Activated CD4-positive, alpha-beta memory T cell treated with anti-CD3 and anti-CD28 coated beads for 36 hours (primary cell): ENCODE results near the gene IDH2. TPM values are rescaled to one million over a fixed set of nuclear protein-coding genes. Genes with fewer than 3 reads are reported as not detected.

ENCODE experiments used
- CTCF ChIA-PET: fragments of 350-600 bp; sonication (Branson Sonifier 250); formaldehyde crosslinking; loops from one replicate; lab custom pipeline; 2021; ENCODE audit warnings: antibody characterized with exemption, inconsistent platforms; lab: Charles Lee
- POLR2A ChIA-PET: fragments of 350-600 bp; sonication (Branson Sonifier 250); formaldehyde crosslinking; loops from one replicate; lab custom pipeline; 2021; ENCODE audit warnings: antibody characterized with exemption; lab: Charles Lee
- DNase-seq: peaks from one replicate; pipeline ENCODE4 v3.0.0-alpha.2; 2020
- H3K27ac Mint-ChIP-seq: one replicate; pipeline ENCODE4 v1.8.0; 2021; ENCODE audit warnings: mixed read lengths
- H3K27me3 Mint-ChIP-seq: one replicate; pipeline ENCODE4 v1.8.0; 2021; ENCODE audit warnings: mixed read lengths
- H3K36me3 Mint-ChIP-seq: one replicate; pipeline ENCODE4 v1.8.0; 2021; ENCODE audit warnings: mixed read lengths
- H3K4me1 Mint-ChIP-seq: one replicate; pipeline ENCODE4 v1.8.0; 2021; ENCODE audit warnings: low read depth, mixed read lengths
- H3K4me3 Mint-ChIP-seq: one replicate; pipeline ENCODE4 v1.8.0; 2021; ENCODE audit warnings: mild to moderate bottlenecking, mixed read lengths
- H3K9me3 Mint-ChIP-seq: one replicate; pipeline ENCODE4 v1.8.0; 2021; ENCODE audit warnings: mixed read lengths
- intact Hi-C: fragments of 100-400 bp; cut with micrococcal nuclease; formaldehyde crosslinking; loops from one replicate; pipeline ENCODE4 v1.15.1; 2023
- total RNA-seq, 2 experiments: library from RNA; stranded (reverse); gene quantifications; one replicate each; pipeline ENCODE4 v1.2.3, GENCODE V29; 2021

The IDH2 gene
- total RNA-seq, 2 experiments from 2014 or later = 170 to 175 TPM

DNA sequence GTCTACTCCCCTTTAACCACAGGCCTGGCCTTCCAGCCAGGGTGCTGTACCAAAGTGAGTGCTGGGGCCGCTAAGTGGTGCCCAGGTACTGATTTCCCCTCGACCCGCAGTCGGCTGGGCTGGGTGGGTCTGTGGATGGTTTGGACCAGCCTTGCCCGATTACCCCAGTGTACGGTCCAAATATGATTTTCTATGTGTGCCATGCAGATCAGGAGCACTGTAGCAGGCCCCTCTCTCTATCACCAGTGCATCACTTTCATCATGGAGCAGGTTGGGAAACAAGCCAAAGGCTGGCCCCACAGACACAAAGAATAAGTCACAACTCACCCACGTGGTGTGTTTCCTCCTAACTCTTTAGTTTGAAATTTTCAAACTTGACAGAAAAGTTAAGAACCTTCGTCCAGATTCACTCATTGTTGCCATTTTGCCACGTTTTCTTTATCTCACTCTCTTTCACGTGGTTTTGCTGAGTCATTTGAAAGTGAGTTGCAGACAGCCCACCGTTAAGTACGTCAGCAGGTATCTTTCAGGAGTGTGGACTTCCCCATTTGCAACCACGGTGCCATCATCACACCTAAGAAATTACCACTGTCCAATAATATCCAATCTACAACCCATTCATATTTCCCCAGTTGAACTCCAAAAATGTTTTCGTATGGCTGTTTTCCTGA is 64.2 kb downstream of the IDH2 start:
- no peaks in the 10 kb centered on the region for H3K9me3 Mint-ChIP-seq
- peak overlapping the region; percentile 27 for H3K4me3 Mint-ChIP-seq
- H3K27ac Mint-ChIP-seq = peak overlapping the region; percentile 96
- DNase-seq = peak; percentile 82
- ChIA-PET CTCF (interaction anchor here (1.6 kb wide), 1 partner anchor 12 kb away, joined by 3 read pairs; no protein-coding TSS in a partner anchor), POLR2A (no interaction called here)
- H3K36me3 Mint-ChIP-seq = no peaks in the 10 kb centered on the region
- H3K4me1 Mint-ChIP-seq = peaks cover 73% of the 10 kb centered on the region
- H3K27me3 Mint-ChIP-seq = no peaks in the 10 kb centered on the region
- intact Hi-C loops = loop anchor here (1.0 to 2.0 kb wide), 7 partner anchors 21 to 145 kb away; partner anchors contain the start of gene AP3S2

DNA sequence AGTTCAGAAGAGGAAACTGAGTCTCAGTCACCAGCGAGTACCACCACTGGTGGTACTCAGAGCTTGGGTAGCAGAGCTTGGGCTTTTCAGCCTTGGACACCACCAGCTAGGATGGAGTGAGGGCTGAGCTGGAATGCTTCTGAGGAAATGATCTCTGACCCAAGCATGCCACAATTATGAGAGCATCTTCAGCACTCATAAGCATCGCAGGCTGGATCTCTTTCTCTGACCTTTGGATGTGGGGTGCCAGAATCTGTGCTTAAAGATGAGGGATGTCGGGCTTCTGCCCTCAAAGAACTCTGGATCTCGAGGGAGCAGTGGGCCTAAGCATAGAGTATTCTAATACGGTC is 64.8 kb downstream of the IDH2 start:
- intact Hi-C loops = no loop called here
- DNase-seq = no peak

DNA sequence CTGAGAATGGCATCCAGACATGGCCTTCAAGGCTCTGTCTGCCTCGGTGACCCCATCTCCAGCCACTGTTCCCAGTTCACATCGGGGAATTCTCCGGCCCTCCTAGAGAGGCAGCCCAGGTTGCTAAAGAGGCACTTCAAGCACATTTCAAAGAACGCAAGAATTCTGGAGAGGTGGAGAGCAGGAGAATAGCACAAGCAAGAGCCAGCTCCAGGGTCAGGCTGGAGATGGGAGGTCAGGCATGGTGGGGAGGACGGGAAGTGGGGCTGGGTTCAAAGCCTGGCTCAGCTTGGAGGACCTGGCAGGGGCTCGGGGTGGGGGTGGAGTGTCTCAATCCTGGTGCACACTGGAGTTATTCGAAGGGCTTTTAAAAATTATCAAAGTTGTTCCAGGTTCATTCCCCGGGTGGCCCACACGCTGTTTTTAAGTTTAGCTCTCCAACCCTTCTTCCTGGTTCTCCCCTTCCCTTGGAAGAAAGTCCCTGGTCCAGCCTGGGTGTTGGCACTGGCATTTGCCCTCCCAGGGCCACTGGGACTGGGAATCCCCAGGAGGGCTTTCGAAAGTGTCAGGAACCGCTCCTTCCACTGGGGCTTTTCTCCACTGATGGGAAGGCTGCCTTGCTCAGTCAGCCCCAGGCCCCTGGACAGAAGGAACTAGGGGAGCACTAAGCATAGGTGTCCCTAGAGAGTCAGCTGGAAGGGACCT is 65.3 kb downstream of the IDH2 start:
- H3K36me3 Mint-ChIP-seq = no peaks in the 10 kb centered on the region
- POLR2A ChIA-PET = interaction anchor here (0.8 kb wide), 1 partner anchor 62 kb away, joined by 5 read pairs; no protein-coding TSS in a partner anchor
- CTCF ChIA-PET = interaction anchor here (1.6 kb wide), 1 partner anchor 13 kb away, joined by 3 read pairs; no protein-coding TSS in a partner anchor
- intact Hi-C loops = no loop called here
- peaks cover 76% of the 10 kb centered on the region for H3K4me1 Mint-ChIP-seq
- no peak overlapping the region for H3K4me3 Mint-ChIP-seq
- no peak for DNase-seq
- H3K27ac Mint-ChIP-seq = peak overlapping the region; percentile 96
- H3K27me3 Mint-ChIP-seq = no peaks in the 10 kb centered on the region
- H3K9me3 Mint-ChIP-seq = no peaks in the 10 kb centered on the region

More for the DNA sequence above, 64.8 kb downstream of the IDH2 start:
- H3K4me1 Mint-ChIP-seq = peaks cover 76% of the 10 kb centered on the region
- no peak overlapping the region for H3K4me3 Mint-ChIP-seq
- no peaks in the 10 kb centered on the region for H3K27me3 Mint-ChIP-seq
- H3K27ac Mint-ChIP-seq = peak overlapping the region; percentile 96
- ChIA-PET CTCF (interaction anchor here (1.6 kb wide), 1 partner anchor 12 kb away, joined by 3 read pairs; no protein-coding TSS in a partner anchor), POLR2A (interaction anchor here (0.8 kb wide), 1 partner anchor 62 kb away, joined by 5 read pairs; no protein-coding TSS in a partner anchor)
- H3K36me3 Mint-ChIP-seq = no peaks in the 10 kb centered on the region
- H3K9me3 Mint-ChIP-seq = no peaks in the 10 kb centered on the region

DNA sequence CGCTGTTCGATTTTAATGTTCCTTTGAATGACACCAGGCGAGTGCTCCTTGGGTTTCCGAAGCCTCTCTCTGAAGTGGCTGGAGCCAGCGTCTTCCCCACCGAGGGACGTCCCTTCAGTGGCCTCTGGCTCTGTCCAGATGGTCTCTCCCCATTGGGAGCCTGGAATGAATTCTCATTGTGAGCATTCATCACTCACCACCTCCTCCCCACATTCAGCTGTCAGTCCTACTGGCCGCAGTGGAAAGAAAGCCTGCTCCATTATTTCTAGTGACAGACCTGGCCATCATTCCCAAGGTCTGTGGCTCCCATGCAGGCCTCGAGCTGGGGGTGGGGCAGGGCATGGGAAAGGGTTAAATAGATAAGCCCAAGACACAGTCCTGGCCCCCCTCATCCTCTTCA is 65.9 kb downstream of the IDH2 start:
- Mint-ChIP-seq H3K36me3 (no peaks in the 10 kb centered on the region), H3K4me3 (peak overlapping the region; percentile 2), H3K4me1 (peaks cover 78% of the 10 kb centered on the region), H3K27ac (peak overlapping the region; percentile 96), H3K9me3 (no peaks in the 10 kb centered on the region), H3K27me3 (no peaks in the 10 kb centered on the region)
- intact Hi-C loops = no loop called here
- POLR2A ChIA-PET = interaction anchor here (0.8 kb wide), 1 partner anchor 63 kb away, joined by 5 read pairs; no protein-coding TSS in a partner anchor
- CTCF ChIA-PET = no interaction called here
- no peak for DNase-seq

DNA sequence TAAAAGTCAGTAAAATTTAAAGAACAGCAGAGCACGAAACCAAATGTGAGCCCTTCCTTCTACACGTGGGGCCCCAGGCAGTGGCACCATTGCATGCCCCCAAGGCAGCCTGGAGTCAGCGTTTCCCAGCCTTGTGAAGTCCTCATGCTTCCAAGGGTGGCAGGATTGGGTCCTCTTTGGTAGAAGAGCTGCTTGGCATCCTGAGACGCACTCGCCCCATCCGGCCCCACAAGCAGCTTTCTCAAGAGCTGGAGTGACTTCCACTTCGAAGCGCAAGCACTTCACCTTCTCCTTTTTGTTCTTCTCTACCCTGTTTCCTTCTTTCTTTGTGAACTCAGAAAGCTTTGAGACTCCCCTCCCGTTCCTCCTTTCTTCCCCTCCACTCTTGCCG is 66.4 kb downstream of the IDH2 start:
- Mint-ChIP-seq H3K27ac (peak overlapping the region; percentile 87), H3K4me3 (no peak overlapping the region), H3K27me3 (no peaks in the 10 kb centered on the region), H3K36me3 (no peaks in the 10 kb centered on the region), H3K4me1 (peaks cover 82% of the 10 kb centered on the region), H3K9me3 (no peaks in the 10 kb centered on the region)
- POLR2A ChIA-PET = no interaction called here
- intact Hi-C loops = no loop called here
- no peak for DNase-seq
- CTCF ChIA-PET = no interaction called here

DNA sequence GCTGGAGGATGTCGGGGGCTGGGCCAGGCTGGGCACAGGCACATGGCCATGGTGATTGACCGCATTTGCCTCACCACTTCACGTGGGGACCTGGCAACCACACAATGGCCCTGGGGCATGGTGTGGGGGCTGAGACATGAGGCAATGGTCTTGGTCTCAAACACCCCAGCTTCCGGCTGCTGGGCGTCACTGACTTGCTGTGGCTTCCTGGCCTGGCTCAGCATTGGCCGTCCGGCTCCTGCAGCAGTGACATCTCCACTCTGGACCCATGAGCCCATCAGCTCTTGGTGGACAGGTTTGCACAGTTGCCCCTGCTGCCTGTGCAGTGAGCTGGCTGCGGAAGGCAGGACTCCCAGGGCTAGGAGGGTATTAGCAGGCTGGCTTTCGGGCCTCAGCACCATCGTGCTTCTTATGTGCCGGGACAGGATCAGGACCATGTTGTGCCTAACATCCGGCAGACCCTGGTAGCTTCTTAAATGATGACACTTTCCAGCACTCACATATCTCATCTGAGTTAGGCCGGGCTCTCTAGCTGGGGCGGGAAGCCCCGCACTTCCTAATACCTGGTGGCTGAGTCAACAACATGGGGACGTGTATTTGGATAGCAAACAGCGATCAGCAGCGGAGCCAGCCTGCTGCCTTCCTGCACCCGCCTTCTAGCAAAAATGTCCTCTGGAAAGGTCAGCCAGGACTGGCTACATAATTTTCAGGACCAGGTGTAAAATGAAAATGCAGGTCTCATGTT is 67.0 kb downstream of the IDH2 start:
- POLR2A ChIA-PET = no interaction called here
- Mint-ChIP-seq H3K36me3 (no peaks in the 10 kb centered on the region), H3K27me3 (no peaks in the 10 kb centered on the region), H3K9me3 (no peaks in the 10 kb centered on the region), H3K4me1 (peaks cover 82% of the 10 kb centered on the region), H3K4me3 (peak overlapping the region; percentile 14), H3K27ac (peak overlapping the region; percentile 87)
- intact Hi-C loops = no loop called here
- peak; percentile 66 for DNase-seq
- CTCF ChIA-PET = interaction anchor here (1.0 kb wide), 1 partner anchor 14 kb away, joined by 3 read pairs; no protein-coding TSS in a partner anchor

DNA sequence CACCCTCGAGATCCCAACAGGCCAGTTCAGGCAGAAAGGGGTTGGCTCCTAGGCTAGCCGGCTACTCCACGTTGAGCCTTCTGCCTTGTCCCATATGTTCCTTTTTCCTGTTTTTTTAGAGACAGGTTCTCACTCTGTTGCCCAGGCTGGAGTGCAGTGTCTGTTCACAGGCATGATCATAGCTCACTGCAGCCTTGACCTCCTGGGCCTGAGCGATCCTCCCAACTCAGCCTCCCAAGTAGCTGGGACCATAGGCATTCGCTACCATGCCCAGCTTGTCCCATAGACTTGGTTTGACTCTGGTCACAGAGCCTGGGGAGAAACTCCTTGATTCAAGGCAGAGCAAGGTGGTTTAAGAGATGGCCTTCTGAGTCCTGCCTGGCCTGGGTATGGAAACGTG is 68.8 kb downstream of the IDH2 start:
- Mint-ChIP-seq H3K9me3 (peaks cover 3% of the 10 kb centered on the region), H3K27me3 (no peaks in the 10 kb centered on the region), H3K36me3 (peaks cover 3% of the 10 kb centered on the region), H3K4me1 (peaks cover 74% of the 10 kb centered on the region), H3K27ac (peak overlapping the region; percentile 87), H3K4me3 (peak overlapping the region; percentile 14)
- no peak for DNase-seq
- CTCF ChIA-PET = interaction anchor here (0.9 kb wide), 1 partner anchor 53 kb away, joined by 4 read pairs; no protein-coding TSS in a partner anchor
- POLR2A ChIA-PET = interaction anchor here (1.0 to 1.9 kb wide), 2 partner anchors 17 to 69 kb away, joined by 5 read pairs; partner anchors contain the start of gene IDH2
- intact Hi-C loops = no loop called here

Other genes starting within 250 kb of the IDH2 start
- 10 to 100 TPM; 17.2 to 23.5 TPM for gene AP3S2, start 208.5 kb downstream of the IDH2 start, total RNA-seq
- gene ARPIN, start 189.5 kb downstream of the IDH2 start, total RNA-seq = under 1 TPM in 1 of 2 experiments, not detected in 1; 0.05 TPM
- gene ZNF710, start 101.1 kb downstream of the IDH2 start, total RNA-seq = 10 to 100 TPM; 27.0 to 28.5 TPM
- gene SEMA4B, start 98.9 kb upstream of the IDH2 start, total RNA-seq = 10 to 100 TPM; 13.1 to 16.7 TPM
- 100 to 1,000 TPM; 162 to 170 TPM for gene CIB1, start 131.5 kb upstream of the IDH2 start, total RNA-seq
- gene GDPGP1, start 131.7 kb upstream of the IDH2 start, total RNA-seq = 1 to 10 TPM; 8.0 to 9.2 TPM
- under 1 TPM; 0.55 to 0.73 TPM for gene TTLL13, start 147.1 kb upstream of the IDH2 start, total RNA-seq
- 10 to 100 TPM; 25.3 to 28.6 TPM for gene NGRN, start 163.2 kb upstream of the IDH2 start, total RNA-seq
- 1 to 10 TPM in 1 of 2 experiments, under 1 TPM in 1; 0.68 to 1.1 TPM for gene ZNF774, start 249.8 kb upstream of the IDH2 start, total RNA-seq